ENCODE results near the gene GOLPH3.
"Not testable (repeated sequence)": the region's sequence is repeated elsewhere in the genome, so short reads cannot be mapped to it uniquely, and the experiment has no call there.

Gene GOLPH3

DNA sequence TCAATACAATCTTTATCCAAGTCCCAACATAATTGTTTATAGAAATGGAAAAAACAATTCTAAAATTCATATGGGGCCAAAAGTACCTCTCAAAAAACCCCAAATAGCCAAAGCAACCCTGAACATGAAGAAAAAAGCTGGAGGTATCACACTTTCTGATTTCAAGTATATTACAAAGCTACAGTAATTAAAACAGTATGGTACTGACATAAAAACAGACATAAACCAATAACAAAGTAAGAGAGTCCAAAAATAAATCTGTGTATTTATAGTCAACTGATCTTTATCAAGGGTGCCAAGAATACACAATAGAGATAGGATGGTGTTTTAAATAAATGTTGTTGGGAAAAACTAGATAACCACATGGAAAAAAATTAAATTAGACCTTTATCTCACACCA, 13.6 kb upstream of the GOLPH3 start:
- Mint-ChIP-seq H3K4me1 (no peaks in the 10 kb centered on the region), H3K4me3 (no peak overlapping the region)

DNA sequence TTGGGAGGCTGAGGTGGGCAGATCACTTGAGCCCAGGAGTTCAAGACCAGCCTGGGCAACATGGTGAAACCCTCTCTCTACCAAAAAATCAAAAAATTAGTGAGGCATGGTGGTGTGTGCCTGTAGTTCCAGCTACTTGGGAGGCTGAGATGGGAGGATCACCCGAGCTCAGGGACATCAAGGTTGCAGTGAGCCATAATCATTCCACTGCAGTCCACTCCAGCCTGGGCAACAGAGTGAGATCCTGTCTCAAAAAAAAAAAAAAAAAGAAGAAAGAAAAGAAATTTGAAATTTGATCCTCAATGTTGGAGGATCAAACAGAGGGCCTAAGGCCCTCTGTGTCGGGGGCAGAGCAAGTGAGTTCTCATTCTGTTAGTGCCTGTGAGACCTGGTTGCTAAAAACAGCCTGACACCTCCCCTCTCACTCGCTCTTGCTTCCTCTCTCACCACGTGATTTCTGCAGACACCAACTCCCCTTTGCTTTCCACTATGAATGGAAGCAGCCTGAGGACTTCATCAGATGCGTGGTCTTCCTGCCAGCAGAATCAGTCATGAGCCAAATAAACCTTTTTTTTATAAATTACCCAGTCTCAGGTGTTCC, 8.4 kb upstream of the GOLPH3 start:
- Mint-ChIP-seq H3K9me3 (no peaks in the 10 kb centered on the region), H3K4me1 (no peaks in the 10 kb centered on the region), H3K27ac (no peak overlapping the region), H3K4me3 (no peak overlapping the region), H3K36me3 (no peaks in the 10 kb centered on the region), H3K27me3 (no peaks in the 10 kb centered on the region)

More for the DNA sequence above, 13.6 kb upstream of the GOLPH3 start:
- no peaks in the 10 kb centered on the region for H3K36me3 Mint-ChIP-seq
- H3K27me3 Mint-ChIP-seq = peaks cover 2% of the 10 kb centered on the region
- no peaks in the 10 kb centered on the region for H3K9me3 Mint-ChIP-seq
- H3K27ac Mint-ChIP-seq = no peak overlapping the region

DNA sequence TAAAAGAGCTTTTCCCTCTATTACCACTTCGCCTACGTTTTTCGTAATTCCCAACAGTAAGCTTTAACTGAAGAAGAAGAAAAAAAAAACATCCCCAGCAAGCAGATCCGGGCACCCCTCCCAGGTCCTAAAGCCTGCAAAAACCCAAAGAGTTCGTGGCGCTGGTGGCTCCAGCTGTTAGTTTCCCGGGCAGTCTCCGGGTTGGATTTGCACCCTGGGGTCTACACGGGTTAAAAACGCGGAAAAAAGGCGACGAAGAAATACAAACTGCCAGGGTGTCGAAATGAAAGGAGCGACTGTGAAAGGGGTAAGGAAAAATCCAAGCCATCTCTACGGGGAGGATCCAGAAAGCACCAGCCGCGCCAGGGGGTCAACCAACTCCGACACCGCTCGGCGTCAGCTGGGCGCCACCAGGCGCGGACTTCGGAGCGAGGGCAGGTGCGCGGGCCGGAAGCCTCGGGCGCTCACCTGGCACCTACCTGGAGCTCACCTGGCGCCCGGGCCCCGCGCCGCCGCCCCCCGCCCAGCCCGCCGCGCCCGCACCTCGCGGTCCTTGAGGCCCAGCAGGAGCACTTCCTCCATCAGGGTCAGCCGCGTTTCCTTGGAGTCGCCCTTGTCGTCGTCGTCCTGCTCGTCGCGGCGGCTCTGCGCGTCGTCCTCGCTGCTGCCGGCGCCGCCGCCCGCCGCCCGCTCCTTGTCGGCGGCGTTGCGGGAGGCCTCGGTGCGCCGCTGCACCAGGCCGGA, 680 bp downstream of the GOLPH3 start:
- Mint-ChIP-seq H3K36me3 (peaks cover 14% of the 10 kb centered on the region), H3K27ac (peak overlapping the region; percentile 99), H3K9me3 (no peaks in the 10 kb centered on the region), H3K27me3 (no peaks in the 10 kb centered on the region), H3K4me3 (peak overlapping the region; percentile 99), H3K4me1 (peaks cover 33% of the 10 kb centered on the region)

DNA sequence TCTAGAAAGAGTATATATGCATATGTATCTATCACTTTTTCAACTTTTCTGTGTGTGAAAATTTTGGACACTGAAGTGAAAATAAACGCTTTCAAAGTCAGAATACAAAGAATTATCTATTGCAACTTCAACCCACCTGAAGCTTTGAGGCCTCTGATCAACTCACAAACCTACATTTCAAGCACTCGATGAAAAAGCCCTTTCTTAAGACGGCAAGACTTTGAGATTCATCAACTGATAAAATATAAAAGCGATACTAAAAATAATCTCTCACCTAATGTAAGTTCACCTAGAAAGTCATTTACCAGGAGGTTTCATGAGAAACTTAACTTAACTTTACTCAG, 1.2 kb downstream of the GOLPH3 start:
- H3K27ac Mint-ChIP-seq = peak overlapping the region; percentile 99
- no peaks in the 10 kb centered on the region for H3K27me3 Mint-ChIP-seq
- peak overlapping the region; percentile 99 for H3K4me3 Mint-ChIP-seq
- peaks cover 36% of the 10 kb centered on the region for H3K4me1 Mint-ChIP-seq
- H3K9me3 Mint-ChIP-seq = no peaks in the 10 kb centered on the region
- H3K36me3 Mint-ChIP-seq = peaks cover 16% of the 10 kb centered on the region

DNA sequence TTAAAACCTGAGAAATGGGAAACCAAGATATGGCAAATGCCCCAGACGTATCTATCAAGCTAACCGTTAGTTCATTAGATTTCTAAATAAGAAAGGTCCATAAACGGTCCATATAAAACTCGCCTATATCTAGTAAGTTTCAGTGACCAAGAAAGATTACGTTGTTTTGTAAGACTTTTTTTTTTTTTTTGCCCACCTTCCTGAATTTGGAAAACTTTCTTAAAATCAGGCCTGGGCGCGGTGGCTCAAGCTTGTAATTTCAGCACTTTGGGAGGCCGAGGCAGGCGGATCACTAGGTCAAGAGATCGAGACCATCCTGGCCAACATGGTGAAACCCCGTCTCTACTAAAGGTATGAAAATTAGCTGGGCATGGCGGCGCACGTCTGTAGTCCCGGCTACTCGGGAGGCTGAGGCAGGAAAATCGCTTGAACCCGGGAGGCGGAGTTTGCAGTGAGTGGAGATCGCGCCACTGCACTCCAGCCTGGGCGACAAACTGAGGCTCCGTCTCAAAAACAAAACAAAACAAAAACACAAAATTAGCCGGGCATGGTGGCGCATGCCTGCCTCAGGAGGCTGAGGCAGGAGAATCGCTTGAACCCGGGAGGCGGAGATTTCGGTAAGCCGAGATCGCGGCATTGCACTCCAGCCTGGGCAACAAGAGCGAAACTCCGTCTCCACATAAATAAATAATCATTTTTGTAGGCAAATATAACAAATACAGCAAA, 1.8 kb downstream of the GOLPH3 start:
- H3K27me3 Mint-ChIP-seq, H3K9me3 Mint-ChIP-seq: not testable (repeated sequence)
- peak overlapping the region; percentile 99 for H3K27ac Mint-ChIP-seq
- peak overlapping the region; percentile 99 for H3K4me3 Mint-ChIP-seq
- H3K36me3 Mint-ChIP-seq = peaks cover 18% of the 10 kb centered on the region
- H3K4me1 Mint-ChIP-seq = peaks cover 36% of the 10 kb centered on the region

DNA sequence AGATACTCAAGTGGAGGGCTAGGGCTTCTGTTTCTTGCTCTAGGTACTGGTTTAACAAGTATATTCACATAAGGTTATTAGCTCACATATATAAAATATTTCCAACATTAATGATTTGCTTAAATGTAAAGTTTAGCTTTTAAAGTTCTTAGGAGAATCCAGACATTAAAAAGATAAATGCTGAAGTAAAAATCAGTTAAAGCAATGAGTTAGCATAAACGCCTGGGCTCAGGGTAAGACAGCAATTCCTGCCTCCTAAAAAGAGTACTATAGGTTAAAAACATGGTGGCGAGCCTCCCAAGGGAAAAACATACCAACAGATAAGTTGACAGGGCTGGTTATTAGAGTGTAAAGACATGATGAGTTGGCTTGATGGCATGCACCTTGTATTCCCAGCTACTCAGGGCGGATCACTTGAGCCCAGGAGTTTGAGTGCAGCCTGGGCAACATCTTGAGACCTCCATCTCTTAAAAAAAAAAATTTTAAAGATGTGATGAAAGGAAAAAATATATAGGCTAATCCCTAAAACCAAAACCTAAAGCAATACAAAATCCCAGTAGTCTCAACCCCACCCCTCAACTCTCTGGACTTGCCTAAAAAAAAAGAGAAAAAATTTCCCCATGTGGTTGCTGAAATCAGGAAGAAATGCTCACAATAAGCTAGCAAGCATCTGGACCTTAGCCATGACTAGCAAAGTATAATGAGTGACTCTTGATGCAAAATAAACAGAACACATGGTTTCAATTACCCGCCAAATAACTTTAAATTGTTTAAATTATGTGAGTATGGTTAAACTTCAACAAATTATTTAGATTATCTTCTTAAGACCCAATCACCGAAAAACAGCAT, 3.6 kb downstream of the GOLPH3 start:
- Mint-ChIP-seq H3K27ac (no peak overlapping the region), H3K36me3 (peaks cover 18% of the 10 kb centered on the region), H3K27me3 (no peaks in the 10 kb centered on the region), H3K4me1 (peaks cover 36% of the 10 kb centered on the region), H3K4me3 (peak overlapping the region; percentile 32), H3K9me3 (no peaks in the 10 kb centered on the region)

DNA sequence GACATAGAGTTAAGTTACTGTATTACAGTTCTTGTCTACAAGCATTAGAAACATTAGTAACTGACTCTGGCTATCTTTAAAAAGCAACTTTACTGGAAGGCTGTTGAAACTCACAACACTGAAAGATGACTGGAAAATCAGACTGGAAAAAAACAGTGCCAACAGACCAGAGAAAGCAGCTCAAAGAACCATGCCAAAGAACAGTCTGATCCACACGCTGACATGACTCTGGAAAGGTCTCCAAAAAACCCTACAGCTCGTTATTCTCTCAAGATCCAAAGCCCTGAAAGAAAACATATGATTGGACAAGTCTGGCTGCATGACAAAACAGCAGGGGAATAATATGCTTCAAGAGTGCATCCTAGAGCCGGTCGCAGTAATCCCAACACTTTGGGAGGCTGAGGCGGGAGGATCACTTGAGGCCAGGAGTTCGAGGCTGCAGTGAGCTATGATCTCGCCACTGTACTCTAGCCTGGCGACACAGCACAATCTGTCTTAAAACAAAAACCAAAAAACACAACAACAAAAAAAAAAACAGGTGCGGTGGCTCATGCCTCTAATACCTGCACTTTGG, 5.6 kb downstream of the GOLPH3 start:
- Mint-ChIP-seq H3K27ac (no peak overlapping the region), H3K9me3 (no peaks in the 10 kb centered on the region)

DNA sequence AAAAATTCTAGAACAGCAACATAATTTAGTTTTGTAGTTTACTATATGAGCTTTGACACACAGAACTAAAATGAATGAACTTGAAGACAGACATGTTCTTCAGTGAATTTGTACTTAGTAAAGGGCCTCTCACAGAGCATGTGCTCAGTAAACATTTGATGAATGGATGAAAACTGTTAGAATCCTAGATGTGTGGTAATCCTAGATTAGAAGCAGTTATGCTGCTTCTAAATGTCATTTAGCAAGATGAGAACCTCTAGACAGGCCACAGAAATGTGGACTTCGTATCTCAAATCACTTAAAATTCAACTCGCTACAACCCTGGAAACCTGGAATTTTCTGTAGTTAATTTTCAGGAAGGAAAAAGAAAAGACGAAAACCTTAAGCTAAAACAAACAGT, 8.5 kb downstream of the GOLPH3 start:
- no peak overlapping the region for H3K4me3 Mint-ChIP-seq
- no peak overlapping the region for H3K27ac Mint-ChIP-seq
- H3K9me3 Mint-ChIP-seq = no peaks in the 10 kb centered on the region
- peaks cover 43% of the 10 kb centered on the region for H3K4me1 Mint-ChIP-seq
- H3K36me3 Mint-ChIP-seq = peaks cover 14% of the 10 kb centered on the region
- no peaks in the 10 kb centered on the region for H3K27me3 Mint-ChIP-seq

More for the DNA sequence above, 5.6 kb downstream of the GOLPH3 start:
- Mint-ChIP-seq H3K36me3 (peaks cover 18% of the 10 kb centered on the region), H3K4me1 (peaks cover 42% of the 10 kb centered on the region), H3K27me3 (no peaks in the 10 kb centered on the region), H3K4me3 (no peak overlapping the region)

DNA sequence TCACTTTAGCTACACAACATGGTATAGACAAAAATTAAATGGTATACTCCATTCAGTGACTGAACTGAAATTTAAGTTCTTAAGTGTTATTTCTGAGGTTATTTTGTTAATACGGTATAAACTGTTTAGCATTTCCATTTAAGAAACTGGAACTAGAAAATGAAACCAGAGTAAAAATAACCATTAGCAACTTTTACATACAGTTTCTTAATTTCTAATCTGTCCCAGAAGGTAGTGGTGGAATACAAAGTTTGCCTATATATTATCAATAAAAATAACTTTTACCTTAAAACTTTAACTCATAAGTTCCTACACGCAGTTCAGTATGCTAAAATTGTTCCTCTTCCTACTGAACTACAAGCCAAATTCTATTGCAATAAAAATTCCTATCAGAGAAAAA, 10.3 kb downstream of the GOLPH3 start:
- H3K27ac Mint-ChIP-seq = no peak overlapping the region
- H3K9me3 Mint-ChIP-seq = no peaks in the 10 kb centered on the region
- peaks cover 8% of the 10 kb centered on the region for H3K36me3 Mint-ChIP-seq
- H3K27me3 Mint-ChIP-seq = no peaks in the 10 kb centered on the region
- H3K4me3 Mint-ChIP-seq = no peak overlapping the region
- peaks cover 28% of the 10 kb centered on the region for H3K4me1 Mint-ChIP-seq

DNA sequence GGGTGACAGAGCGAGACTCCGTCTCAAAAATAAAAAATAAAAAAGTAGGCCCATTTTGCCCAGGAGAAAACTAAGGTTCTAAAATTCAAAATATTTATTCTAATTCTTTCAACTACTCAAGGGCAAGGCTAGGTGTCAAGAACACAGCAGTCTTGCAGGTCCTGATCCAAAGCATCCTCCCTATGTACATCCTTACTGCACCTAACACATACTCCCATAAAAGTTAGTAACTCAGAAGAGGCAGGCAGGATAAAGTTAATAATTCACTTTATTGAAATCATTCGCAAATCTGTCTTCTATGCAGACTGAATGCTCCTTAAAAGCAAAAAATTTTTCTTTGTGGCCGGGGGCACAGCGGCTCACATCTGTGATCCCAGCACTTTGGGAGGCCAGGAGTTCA, 11.1 kb downstream of the GOLPH3 start:
- peaks cover 2% of the 10 kb centered on the region for H3K36me3 Mint-ChIP-seq
- H3K9me3 Mint-ChIP-seq = no peaks in the 10 kb centered on the region
- H3K27ac Mint-ChIP-seq = no peak overlapping the region
- no peaks in the 10 kb centered on the region for H3K27me3 Mint-ChIP-seq
- peaks cover 21% of the 10 kb centered on the region for H3K4me1 Mint-ChIP-seq
- H3K4me3 Mint-ChIP-seq = no peak overlapping the region

DNA sequence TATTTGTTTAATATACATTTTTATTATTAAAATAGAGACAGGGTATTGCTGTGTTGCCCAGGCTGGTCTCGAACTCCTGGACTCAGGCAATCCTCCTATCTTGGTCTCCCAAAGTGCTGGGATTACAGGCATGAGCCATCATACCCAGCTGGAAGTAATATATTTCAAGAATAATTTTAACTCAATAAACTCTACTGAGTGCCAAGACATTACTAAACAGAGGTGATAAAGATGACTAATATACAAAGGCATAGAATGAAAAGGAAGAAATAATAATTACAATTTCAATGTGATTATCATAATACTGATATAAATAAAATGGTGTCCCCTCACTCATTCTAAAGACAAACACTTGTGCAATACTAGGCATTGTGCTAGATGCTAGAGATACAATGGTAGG, 13.9 kb downstream of the GOLPH3 start:
- Mint-ChIP-seq H3K4me1 (peaks cover 18% of the 10 kb centered on the region), H3K4me3 (no peak overlapping the region), H3K27ac (no peak overlapping the region), H3K9me3 (no peaks in the 10 kb centered on the region), H3K27me3 (no peaks in the 10 kb centered on the region), H3K36me3 (no peaks in the 10 kb centered on the region)

DNA sequence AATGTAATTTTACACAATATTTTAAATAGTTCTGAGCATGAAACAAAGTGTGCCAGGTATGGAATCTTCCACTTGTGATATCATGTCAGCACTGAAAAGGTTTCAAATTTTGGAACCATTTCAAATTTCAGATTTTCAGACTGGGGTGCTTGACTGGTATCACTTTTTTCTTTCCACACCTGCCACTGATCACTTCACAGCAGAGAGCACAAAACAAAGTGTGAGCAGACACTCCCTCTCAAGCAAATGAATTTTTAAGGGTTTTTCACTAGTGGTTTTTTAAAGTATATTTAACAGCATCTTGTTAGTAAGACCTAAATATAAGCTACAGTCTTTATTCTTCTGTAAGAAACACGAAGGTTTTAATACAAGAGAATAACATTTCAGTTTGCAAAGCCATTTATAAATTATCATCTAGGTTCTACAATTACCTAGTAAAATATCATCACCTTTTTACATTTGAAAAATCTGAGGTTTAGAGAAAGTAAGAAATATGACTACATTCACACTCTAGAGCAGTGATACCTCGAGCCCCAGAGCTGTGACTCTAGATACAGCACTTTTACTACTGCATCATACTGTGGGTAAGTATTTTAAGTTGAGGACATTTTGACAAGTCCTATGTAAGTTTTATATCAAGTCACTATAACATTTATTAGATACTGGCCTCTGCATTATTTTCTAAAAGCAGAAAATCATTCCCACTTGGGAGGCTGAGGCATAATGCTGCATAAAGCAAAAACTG, 14.6 kb downstream of the GOLPH3 start:
- Mint-ChIP-seq H3K36me3 (no peaks in the 10 kb centered on the region), H3K9me3 (no peaks in the 10 kb centered on the region), H3K4me3 (no peak overlapping the region), H3K27ac (no peak overlapping the region), H3K27me3 (no peaks in the 10 kb centered on the region), H3K4me1 (peaks cover 21% of the 10 kb centered on the region)

DNA sequence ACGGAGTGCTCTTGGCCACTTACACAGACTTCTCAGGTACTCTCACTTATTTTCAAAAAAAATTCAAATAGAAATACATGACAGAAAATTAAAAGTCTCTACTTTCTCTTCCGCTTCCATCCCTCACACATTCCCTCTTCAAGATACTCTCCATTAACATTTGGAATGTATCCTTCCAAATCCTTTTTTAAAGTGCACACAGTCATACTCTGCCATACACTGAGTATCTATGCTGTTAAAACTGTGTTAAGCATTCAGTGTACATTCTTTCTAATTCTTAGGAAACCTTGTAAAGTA, 15.5 kb downstream of the GOLPH3 start:
- no peaks in the 10 kb centered on the region for H3K9me3 Mint-ChIP-seq
- H3K4me3 Mint-ChIP-seq = no peak overlapping the region
- peaks cover 22% of the 10 kb centered on the region for H3K4me1 Mint-ChIP-seq
- H3K36me3 Mint-ChIP-seq = no peaks in the 10 kb centered on the region
- no peaks in the 10 kb centered on the region for H3K27me3 Mint-ChIP-seq
- no peak overlapping the region for H3K27ac Mint-ChIP-seq

DNA sequence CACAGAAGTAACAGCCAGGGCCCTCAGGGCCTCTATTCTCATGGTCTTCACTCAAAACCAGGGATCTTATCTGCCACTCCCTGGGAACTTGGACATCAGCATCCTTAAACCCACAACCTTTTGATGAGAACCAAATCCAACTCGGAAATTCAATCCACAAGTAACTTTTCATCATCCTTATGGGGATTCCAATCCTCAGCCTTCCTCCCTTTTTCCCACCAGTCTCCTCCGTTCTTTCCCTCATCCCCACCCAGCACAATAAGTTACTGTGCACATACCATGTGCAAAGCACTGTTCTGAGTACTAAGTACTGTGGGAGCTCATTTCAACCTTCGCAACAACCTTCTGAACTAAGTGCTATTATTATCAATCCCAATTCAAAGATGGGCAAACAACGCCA, 17.0 kb downstream of the GOLPH3 start:
- H3K36me3 Mint-ChIP-seq = peaks cover 1% of the 10 kb centered on the region

DNA sequence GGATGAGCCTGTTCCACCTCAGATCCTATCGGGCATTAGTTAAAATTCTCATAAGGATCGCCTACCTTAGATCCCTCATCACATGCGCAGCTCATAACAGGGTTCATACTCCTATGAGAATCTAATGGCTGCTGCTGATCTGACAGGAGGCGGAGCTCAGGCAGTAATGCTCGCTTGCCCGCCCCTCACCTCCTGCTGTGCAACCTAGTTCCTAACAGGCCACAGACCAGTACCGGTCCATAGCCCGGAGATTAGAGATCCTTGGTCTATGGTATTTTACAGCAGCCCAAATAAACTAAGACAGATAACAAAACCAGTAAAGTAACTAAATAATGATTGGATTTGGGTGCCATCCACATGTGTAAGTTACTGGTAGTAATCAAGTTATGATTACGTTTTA, 17.5 kb downstream of the GOLPH3 start:
- peaks cover 3% of the 10 kb centered on the region for H3K36me3 Mint-ChIP-seq
- H3K27ac Mint-ChIP-seq = no peak overlapping the region
- no peaks in the 10 kb centered on the region for H3K27me3 Mint-ChIP-seq
- no peak overlapping the region for H3K4me3 Mint-ChIP-seq
- H3K9me3 Mint-ChIP-seq = no peaks in the 10 kb centered on the region
- H3K4me1 Mint-ChIP-seq = peaks cover 36% of the 10 kb centered on the region

More for the DNA sequence above, 17.0 kb downstream of the GOLPH3 start:
- H3K27ac Mint-ChIP-seq = no peak overlapping the region
- no peaks in the 10 kb centered on the region for H3K27me3 Mint-ChIP-seq
- peaks cover 33% of the 10 kb centered on the region for H3K4me1 Mint-ChIP-seq
- H3K4me3 Mint-ChIP-seq = no peak overlapping the region
- H3K9me3 Mint-ChIP-seq = no peaks in the 10 kb centered on the region

Measured in activated naive CD4-positive, alpha-beta T cell treated with anti-CD3 and anti-CD28 coated beads, Interleukin-2, amount 50 U/mL, for 24 hours (primary cell).